NB4 (cell line): ENCODE measurements around the gene POM121.
"Not testable (repeated sequence)": the region's sequence is repeated elsewhere in the genome, so short reads cannot be mapped to it uniquely, and the experiment has no call there.

Experiments used
- DNase-seq: peaks from one replicate; pipeline ENCODE4 v3.0.0; 2010; ENCODE audit warnings: low read depth
- H3K4me3 ChIP-seq: one replicate; pipeline ENCODE4 v1.5.1; 2011; ENCODE audit warnings: mild to moderate bottlenecking, low read depth, low read length, moderate library complexity

Gene POM121

GRCh38 chr7:72975656-72976286 is 50.9 kb downstream of the POM121 start:
- H3K4me3 ChIP-seq, DNase-seq: not testable (repeated sequence)

DNA sequence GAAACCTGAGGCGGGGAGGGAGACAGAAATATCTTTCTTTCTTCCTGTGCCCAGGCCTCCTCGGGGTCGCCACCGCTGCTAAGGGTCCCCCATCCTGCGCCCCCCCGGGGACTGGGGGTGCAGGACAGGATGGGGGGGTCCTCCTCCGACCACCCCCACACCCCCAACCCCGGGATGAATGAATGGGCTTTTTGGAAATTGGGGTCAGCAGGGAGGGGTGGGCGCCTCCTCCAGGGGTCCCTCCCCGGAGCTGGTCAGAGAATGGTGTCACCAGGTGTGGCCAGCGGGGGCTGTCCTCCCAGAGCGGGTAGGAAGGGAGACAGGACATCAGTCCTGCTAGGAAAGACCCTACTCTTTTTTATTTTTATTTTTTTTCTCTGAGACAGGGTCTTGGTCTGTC is 51.5 kb downstream of the POM121 start:
- not testable (repeated sequence) for DNase-seq, H3K4me3 ChIP-seq

DNA sequence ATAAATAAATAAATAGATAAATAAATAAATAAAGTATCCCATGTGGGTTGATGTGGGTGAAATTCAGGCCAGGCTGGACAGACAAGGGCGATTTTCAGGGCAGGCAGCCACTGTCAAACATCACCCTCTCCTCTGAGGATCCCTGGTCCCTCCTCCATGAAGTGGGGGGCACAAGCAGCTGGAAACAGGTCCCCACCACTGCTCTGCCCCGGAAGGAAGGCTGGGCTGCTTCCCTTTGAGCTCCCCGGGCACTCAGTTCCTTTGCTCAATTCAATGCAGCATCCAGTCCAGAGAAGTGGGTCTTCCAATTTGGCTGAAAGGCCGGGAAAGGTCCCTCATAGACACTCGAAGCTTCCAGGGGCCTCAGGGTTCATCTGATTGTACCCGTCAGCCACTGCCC is 55.5 kb downstream of the POM121 start:
- not testable (repeated sequence) for H3K4me3 ChIP-seq, DNase-seq

DNA sequence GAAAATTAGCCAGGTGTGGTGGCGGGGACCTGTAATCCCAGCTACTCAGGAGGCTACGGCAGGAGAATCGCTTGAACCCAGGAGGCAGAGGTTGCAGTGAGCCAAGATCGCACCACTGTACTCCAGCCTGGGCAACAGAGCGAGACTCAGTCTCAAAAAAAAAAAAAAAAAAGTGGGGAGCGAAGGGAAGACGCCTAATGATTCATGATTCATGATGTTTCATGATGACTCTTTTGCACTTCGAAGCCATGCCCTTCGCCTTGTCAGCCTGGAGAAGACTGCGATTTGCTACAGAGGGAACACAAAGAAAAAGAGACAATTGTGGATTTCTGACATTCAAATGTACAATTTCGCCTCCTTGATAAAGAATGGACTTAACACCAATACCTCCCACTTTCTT is 57.2 kb downstream of the POM121 start:
- not testable (repeated sequence) for H3K4me3 ChIP-seq, DNase-seq

GRCh38 chr7:72990146-72990913 is 65.4 kb downstream of the POM121 start:
- H3K4me3 ChIP-seq, DNase-seq: not testable (repeated sequence)

- not testable (repeated sequence) for DNase-seq, H3K4me3 ChIP-seq
Measured at GRCh38 chr7:72995484-72995883, 70.6 kb downstream of the POM121 start.

DNA sequence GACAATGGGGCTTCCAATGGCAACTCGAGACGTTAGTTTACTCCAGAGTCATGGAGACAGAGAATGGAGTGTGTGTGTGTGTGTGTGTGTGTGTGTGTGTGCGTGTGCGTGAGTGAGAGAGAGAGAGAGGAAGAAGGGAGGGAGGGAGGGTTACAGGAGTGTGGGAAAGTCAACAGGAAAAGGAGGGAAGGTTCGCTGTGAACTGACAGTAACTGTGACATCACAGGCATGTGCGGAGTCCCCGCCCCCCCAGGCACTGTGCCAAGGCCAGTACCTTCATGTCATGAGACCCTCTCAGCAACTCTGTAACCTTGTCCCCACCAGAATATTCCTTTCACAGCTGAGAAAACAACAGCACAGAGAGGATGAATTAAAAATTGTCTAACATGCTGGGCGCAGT is 72.6 kb downstream of the POM121 start:
- not testable (repeated sequence) for DNase-seq, H3K4me3 ChIP-seq

- not testable (repeated sequence) for H3K4me3 ChIP-seq, DNase-seq
Measured at GRCh38 chr7:72997887-72998468, 73.1 kb downstream of the POM121 start.
